GM18907 (cell line): ENCODE results near the gene MTERF4.

Experiments used
- ATAC-seq: cut with Tn5 transposase; IDR thresholded peaks from one replicate; pipeline ENCODE4 v1.9.1; 2021; ENCODE audit warnings: mild to moderate bottlenecking, moderate library complexity; ENCODE audit not compliant: unreplicated experiment

The MTERF4 gene, protein sequence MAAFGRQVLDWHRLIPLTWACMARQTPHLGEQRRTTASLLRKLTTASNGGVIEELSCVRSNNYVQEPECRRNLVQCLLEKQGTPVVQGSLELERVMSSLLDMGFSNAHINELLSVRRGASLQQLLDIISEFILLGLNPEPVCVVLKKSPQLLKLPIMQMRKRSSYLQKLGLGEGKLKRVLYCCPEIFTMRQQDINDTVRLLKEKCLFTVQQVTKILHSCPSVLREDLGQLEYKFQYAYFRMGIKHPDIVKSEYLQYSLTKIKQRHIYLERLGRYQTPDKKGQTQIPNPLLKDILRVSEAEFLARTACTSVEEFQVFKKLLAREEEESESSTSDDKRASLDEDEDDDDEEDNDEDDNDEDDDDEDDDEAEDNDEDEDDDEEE

DNA sequence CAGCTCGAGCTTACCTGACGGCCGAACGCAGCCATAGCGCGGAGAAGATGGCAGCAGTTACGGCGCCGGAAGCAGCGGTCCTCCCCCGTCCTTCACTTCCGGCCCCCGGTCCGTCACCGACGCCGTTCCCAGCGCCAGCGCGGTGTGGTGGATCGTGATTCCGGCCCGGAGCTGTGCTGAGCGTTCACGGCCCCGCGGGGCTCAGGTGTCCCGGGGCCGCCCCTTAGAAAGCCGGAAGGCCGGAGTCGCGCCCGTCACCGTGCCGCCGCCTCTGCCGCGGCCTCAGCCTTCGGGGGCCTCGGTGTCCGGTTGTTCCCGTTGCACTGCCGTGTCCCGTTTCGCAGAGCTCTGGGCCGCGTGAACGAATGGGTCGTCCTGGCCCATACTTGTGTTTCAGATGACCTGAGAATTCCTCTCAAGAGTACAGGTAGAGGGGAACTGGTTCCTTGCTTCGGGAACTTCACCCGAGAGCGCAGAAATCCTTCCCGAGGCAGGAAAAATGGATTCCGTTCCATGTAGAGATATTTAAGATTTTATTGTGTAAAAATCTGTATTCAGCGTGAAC lies at the start of gene MTERF4:
Gene MTERF4, minus strand, starts transcription at position 49 of the 565 bp plus-strand sequence. Its CDS starts 14 bp downstream, at position 35.
- peak; percentile 82 for ATAC-seq

DNA sequence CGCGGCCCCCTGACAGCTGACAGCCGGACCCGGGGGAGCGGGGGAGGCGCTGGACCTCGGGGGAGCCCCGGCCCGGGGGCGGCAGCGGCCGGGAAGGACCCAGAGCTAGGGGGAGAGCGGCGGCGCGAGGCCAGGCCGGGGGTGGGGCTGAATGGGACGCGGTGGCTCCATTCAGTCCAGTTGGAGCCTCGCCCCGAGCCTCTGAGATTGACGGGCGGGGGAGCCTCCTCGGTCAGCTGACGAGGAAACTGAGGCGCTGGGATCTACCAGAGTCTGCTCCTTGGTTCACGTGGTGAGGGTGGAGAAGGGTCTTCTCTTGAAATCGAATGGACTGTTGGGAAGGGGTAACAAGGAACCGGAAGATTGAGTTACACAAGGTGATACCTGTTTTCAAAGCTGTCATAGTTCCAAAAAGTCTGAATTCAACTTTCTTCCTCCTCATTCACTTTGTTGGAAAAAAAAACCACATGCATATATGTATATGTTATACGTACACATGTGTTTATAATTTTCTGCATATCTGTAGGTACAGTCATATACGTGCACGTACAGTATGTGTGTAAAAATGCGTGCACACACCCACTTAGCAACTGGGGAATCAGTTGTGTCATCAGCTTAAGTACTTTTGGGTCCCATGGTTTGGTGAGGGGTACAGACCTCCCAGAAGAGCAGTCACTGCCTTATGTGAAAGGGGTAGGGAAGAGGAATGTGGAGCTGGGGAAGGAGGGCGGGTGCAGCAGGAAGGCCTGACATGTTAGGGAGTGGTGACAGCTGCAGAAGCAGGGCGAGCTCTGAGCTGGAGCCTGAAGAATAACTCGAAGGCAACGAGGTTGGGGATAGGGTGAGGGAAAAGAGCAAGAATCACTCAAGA lies 48.8 kb upstream of the MTERF4 start:
- no peak for ATAC-seq

DNA sequence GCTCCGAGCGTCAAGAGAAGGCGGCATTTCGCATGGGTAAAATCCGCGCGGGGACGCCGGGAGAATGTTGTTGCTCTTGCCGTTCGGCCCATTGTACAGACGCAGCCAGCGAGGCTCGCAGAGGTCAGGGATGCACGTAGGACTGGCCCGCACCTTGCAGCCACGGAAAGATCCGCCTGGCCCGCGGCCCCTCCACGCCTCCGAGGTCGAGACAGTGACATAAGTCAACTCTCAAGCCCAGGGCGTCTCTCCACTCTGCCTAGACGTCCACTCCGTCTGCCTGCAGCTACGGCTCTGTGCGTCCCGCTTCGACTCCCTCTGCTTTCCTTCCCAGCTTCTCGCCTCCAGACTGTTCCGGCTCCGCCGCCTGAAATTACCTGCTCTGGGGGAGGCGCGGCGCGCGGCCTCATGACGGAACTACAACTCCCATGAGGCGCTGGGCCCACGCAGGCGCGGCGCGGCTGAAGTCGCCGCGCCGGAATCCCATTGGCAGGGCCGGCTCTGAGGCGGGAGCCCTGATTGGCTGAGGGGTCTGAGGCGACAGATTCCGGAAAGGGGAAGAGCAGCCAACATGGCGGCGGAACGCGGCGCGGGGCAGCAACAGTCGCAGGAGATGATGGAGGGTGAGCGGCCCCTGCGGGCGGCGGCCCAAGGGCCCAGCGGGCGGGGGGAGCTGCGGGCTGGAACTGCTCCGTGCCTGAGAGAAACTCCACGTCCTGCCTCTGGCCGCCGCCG lies 48.0 kb upstream of the MTERF4 start, which contains the start of gene PPP1R7:
Gene PPP1R7, plus strand, starts transcription at position 543 of the 735 bp plus-strand sequence. Its CDS starts 29 bp downstream, at position 572.
- ATAC-seq, result peak; percentile 76

GRCh38 chr2:241149675-241149924 lies 47.5 kb upstream of the MTERF4 start:
- ATAC-seq, result peak; percentile 25

DNA sequence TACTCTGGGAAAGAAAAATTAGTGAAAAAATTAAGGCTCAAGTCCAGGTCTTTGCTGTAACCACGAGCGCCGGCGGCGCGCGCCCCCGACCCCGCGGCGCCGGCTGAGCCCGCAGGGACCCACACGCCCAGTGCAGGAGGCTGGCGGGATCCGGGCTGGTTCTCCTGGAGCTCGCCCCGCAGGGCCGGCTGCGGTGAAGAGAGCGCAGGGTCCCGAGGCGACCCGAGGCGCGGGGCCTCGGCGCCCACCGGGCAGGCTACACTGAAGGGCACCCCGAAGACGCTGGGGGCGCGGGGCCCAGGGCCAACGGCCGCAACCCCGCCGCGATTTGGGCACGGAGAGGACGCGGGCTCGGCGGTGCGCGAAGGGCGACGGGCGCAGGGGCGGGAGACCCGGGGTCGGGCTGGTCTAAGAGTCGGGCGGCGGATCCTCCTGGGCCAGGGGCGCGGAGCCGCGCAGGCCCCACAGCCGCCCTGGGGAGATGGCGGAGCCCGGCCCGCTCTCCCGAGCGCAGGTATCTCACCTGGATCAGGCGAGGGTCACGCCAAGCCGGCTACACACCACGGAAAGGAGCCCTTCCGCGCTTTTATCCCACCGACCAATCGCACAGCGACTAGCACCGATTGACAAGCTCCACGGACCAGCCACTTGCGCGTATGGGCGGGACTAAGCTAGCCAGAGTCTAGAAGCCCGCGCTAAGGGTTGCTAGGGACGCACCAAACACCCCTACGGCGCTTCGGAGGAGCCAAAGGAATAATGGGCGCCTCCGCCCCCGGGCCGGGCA lies 47.0 kb upstream of the MTERF4 start, which contains the start of gene PASK:
Gene PASK, minus strand, starts transcription at position 582 of the 784 bp plus-strand sequence. CDS start 6,440 bp downstream, outside the sequence.
- peak; percentile 80 for ATAC-seq

GRCh38 chr2:241148239-241148638 lies 46.2 kb upstream of the MTERF4 start:
- ATAC-seq, result no peak

DNA sequence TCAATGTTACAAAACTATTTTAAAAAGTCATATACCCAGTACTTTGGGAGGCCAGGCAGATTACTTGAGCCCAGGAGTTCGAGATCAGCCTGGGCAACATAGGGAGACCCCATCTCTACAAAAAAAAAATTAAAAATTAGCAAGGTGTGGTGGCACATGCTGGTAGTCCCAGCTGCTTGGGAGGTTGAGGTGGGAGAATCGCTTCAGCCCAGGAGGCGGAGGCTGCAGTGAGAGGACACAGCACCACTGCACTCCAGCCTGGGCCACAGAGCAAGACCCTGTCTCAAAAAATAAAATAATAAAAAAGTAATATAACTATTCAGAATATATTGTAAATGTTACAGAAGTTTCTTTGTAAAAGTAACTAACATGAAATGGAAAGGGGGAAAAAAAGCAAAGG lies 45.2 kb upstream of the MTERF4 start:
- no peak for ATAC-seq

- no peak for ATAC-seq
Observed at GRCh38 chr2:241146286-241146685, 44.2 kb upstream of the MTERF4 start.

DNA sequence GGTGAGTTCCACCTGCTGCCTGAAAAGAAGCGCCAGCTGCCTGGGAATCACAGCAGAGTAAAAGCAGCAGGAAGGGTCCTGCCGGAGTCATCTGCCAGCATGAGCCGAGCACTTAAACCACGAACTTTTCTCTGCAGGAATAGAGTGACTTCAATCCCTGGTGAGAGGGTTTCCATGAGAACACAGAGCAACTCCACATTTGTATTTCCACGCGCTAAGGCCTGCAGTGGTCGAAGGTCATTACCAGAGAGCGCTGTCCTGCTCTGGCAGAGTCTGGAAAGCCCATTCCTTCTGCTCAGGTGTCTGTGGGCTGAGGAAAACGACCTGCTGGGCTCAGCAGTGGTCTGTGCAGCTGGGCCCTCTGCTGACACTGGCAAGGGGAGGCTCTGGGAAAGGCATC lies 40.5 kb upstream of the MTERF4 start:
- ATAC-seq, result no peak

GRCh38 chr2:241142063-241142462 lies 40.0 kb upstream of the MTERF4 start:
- ATAC-seq, result no peak

DNA sequence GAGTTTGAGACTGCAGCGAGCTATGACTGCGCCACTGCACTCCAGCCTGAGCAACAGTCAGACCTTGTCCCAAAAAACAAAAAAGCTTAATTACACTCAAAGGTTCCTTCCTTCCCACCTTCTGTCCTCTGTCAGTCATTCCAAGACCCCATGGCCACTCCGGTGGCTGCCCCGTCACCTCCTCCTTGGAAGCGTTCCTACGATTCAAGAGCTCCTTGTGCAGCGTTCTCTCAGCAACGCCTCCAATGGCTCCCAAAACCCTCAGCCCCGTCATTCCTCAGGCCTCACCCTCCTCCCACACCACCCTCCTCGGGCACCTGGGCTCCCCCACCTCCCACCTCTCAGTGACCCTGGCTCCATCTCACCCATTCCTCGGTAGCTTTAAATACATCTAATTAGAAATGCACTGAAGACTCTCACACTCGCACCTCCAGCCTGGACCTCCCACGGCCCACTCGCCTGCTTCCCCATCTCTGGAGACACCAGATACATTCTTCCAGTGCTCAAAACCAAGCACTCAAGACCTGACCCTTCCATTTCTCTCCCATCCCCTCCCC lies 39.2 kb upstream of the MTERF4 start:
- no peak for ATAC-seq

DNA sequence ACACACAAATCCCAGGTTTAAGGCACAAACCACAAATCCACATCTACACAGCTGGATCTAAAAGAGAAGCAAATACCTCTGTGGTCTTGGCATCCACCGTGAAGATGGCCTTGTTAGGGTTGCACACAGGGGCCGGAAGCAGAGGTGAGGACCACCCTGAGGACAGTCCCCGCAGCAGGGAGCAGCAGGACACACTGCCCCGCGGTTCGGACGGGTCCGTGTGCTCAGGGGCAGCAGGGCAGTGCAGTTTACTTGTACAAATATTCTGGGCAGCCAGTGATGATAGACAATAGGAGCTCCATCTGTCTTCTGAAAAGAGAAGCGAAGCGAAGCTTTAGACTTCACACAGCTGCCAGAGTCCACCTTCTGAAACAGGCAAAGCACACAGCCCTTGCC lies 38.4 kb upstream of the MTERF4 start:
- no peak for ATAC-seq

- ATAC-seq, result no peak
Observed at GRCh38 chr2:241139531-241140444, 37.7 kb upstream of the MTERF4 start.

DNA sequence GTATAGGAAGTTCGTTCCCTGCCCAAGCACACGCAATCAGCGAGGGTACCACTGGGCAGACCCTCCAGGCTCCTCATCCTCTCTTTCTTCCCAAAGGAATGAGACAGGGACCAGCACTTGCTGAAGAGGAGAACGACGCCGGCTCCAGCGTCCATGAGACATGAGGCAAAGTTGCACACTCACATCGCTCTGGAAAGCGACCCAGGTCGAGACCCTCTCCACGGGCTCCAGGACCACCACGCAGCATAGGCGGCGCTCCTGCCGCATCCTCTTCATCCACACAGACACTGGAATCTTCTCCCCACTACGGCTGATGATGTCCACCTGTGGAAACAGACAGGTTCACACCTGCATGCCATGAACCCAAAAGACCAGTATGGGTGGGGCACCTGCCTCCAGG lies 36.4 kb upstream of the MTERF4 start:
- no peak for ATAC-seq

- ATAC-seq, result no peak
Observed at GRCh38 chr2:241137276-241138190, 35.4 kb upstream of the MTERF4 start.

DNA sequence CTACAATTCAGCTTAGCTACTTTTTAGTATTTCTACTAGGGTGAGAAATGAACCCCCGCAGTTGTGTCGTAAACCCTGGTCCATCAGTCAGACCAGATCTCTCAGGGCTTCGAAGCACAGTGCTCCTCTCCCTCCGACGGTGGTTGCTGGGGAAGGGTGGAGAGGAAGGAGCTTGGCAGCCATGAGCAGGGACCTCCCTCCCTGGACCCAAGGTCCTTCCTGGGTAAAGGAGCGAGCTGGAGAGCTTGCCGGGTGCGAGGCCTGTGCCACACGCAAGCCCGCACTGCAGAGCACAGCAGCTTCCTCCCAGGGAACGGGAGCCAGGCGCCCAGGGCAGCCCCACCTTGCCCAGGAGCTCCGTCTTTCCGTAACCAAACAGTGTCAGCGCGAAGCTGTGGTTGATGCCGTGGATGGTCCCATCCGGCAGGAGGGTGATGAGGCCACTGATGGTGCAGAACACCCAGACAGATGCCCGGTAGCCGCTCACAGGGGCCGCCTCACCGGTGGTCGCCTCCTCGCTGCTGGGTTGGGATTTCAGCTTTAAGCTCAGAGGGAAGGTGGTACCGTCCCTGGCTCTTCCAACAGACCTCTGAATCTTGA lies 34.7 kb upstream of the MTERF4 start:
- ATAC-seq, result no peak

GRCh38 chr2:241136191-241136590 lies 34.1 kb upstream of the MTERF4 start:
- no peak for ATAC-seq
